ENCODE data around the gene GALNT11.
"Not testable (repeated sequence)": the region's sequence is repeated elsewhere in the genome, so short reads cannot be mapped to it uniquely, and the experiment has no call there.

Gene GALNT11

GRCh38 chr7:152076940-152077933, 51.8 kb downstream of the GALNT11 start:
- DNase-seq = no peak

- no peak for DNase-seq
Observed at GRCh38 chr7:152078025-152078424, 52.6 kb downstream of the GALNT11 start.

- no peak for DNase-seq
Observed at GRCh38 chr7:152078786-152079185, 53.3 kb downstream of the GALNT11 start.

GRCh38 chr7:152081088-152081487, 55.6 kb downstream of the GALNT11 start:
- DNase-seq = no peak

GRCh38 chr7:152082073-152082721, 56.7 kb downstream of the GALNT11 start:
- DNase-seq = not testable (repeated sequence)

GRCh38 chr7:152085131-152085530, 59.7 kb downstream of the GALNT11 start:
- DNase-seq = no peak

- no peak for DNase-seq
Observed at GRCh38 chr7:152086513-152086912, 61.0 kb downstream of the GALNT11 start.

- DNase-seq = no peak
Observed at GRCh38 chr7:152089183-152089582, 63.7 kb downstream of the GALNT11 start.

GRCh38 chr7:152090747-152091146, 65.3 kb downstream of the GALNT11 start:
- DNase-seq = no peak

GRCh38 chr7:152093717-152094116, 68.2 kb downstream of the GALNT11 start:
- no peak for DNase-seq

GRCh38 chr7:152095771-152096170, 70.3 kb downstream of the GALNT11 start:
- no peak for DNase-seq

GRCh38 chr7:152097330-152097729, 71.9 kb downstream of the GALNT11 start:
- DNase-seq = no peak

GRCh38 chr7:152103066-152103465, 77.6 kb downstream of the GALNT11 start:
- DNase-seq = no peak

GRCh38 chr7:152103691-152104090, 78.2 kb downstream of the GALNT11 start:
- DNase-seq = no peak

- no peak for DNase-seq
Observed at GRCh38 chr7:152105205-152105604, 79.7 kb downstream of the GALNT11 start.

GRCh38 chr7:152106990-152107389, 81.5 kb downstream of the GALNT11 start:
- DNase-seq = no peak

- DNase-seq = no peak
Observed at GRCh38 chr7:152107945-152108344, 82.5 kb downstream of the GALNT11 start.

- DNase-seq = no peak
Observed at GRCh38 chr7:152108359-152108758, 82.9 kb downstream of the GALNT11 start.

GRCh38 chr7:152112829-152113228, 87.4 kb downstream of the GALNT11 start:
- DNase-seq = no peak

- no peak for DNase-seq
Observed at GRCh38 chr7:152115021-152115718, 89.7 kb downstream of the GALNT11 start.

- no peak for DNase-seq
Observed at GRCh38 chr7:152117356-152117755, 91.9 kb downstream of the GALNT11 start.

- DNase-seq = no peak
Observed at GRCh38 chr7:152120210-152120609, 94.7 kb downstream of the GALNT11 start.

GRCh38 chr7:152120776-152121175, 95.3 kb downstream of the GALNT11 start:
- no peak for DNase-seq
